GM19463 (cell line): ENCODE data around the gene CD8A.

ENCODE experiments used
- ATAC-seq: cut with Tn5 transposase; IDR thresholded peaks from one replicate; pipeline ENCODE4 v1.9.1; 2021; ENCODE audit warnings: mild to moderate bottlenecking, moderate library complexity; ENCODE audit not compliant: unreplicated experiment

The CD8A gene

GRCh38 chr2:86809481-86810121, 18.9 kb upstream of the CD8A start:
- ATAC-seq: no peak

- ATAC-seq: peak; percentile 97
Measured at GRCh38 chr2:86808315-86809161, 17.8 kb upstream of the CD8A start.

GRCh38 chr2:86807468-86808275, 17.0 kb upstream of the CD8A start:
- ATAC-seq: peak; percentile 35

GRCh38 chr2:86807133-86807467, 16.4 kb upstream of the CD8A start:
- ATAC-seq: no peak

GRCh38 chr2:86806059-86806857, 15.5 kb upstream of the CD8A start:
- ATAC-seq: no peak

- no peak for ATAC-seq
Measured at GRCh38 chr2:86800856-86801567, 10.3 kb upstream of the CD8A start.

GRCh38 chr2:86794861-86795260, 4.1 kb upstream of the CD8A start:
- ATAC-seq: no peak

- no peak for ATAC-seq
Measured at GRCh38 chr2:86793752-86794151, 3.0 kb upstream of the CD8A start.

- ATAC-seq: peak; percentile 7
Measured at GRCh38 chr2:86791573-86791972, 860 bp upstream of the CD8A start.

GRCh38 chr2:86790134-86790675, 508 bp downstream of the CD8A start:
- ATAC-seq: no peak

GRCh38 chr2:86789687-86790133, 1.0 kb downstream of the CD8A start:
- ATAC-seq: no peak

GRCh38 chr2:86788881-86789686, 1.6 kb downstream of the CD8A start:
- ATAC-seq: no peak

- ATAC-seq: no peak
Measured at GRCh38 chr2:86788165-86788564, 2.5 kb downstream of the CD8A start.

GRCh38 chr2:86787736-86788135, 3.0 kb downstream of the CD8A start:
- ATAC-seq: no peak

- no peak for ATAC-seq
Measured at GRCh38 chr2:86786001-86786536, 4.6 kb downstream of the CD8A start.

- no peak for ATAC-seq
Measured at GRCh38 chr2:86785456-86785855, 5.3 kb downstream of the CD8A start.

- ATAC-seq: peak; percentile 99
Measured at GRCh38 chr2:86783615-86784339, 6.9 kb downstream of the CD8A start.

GRCh38 chr2:86782748-86783147, 8.0 kb downstream of the CD8A start:
- ATAC-seq: no peak
